GM12872 (cell line): ENCODE results near the gene EFCAB14.

Experiments
- TF ChIP-seq, protein P1 (sequence below): IDR thresholded peaks from 3 replicates; pipeline ENCODE4 v1.5.1; 2011; ENCODE audit warnings: low read depth, mild to moderate bottlenecking, low read length, moderate library complexity; ENCODE audit not compliant: insufficient read depth

Gene EFCAB14

DNA sequence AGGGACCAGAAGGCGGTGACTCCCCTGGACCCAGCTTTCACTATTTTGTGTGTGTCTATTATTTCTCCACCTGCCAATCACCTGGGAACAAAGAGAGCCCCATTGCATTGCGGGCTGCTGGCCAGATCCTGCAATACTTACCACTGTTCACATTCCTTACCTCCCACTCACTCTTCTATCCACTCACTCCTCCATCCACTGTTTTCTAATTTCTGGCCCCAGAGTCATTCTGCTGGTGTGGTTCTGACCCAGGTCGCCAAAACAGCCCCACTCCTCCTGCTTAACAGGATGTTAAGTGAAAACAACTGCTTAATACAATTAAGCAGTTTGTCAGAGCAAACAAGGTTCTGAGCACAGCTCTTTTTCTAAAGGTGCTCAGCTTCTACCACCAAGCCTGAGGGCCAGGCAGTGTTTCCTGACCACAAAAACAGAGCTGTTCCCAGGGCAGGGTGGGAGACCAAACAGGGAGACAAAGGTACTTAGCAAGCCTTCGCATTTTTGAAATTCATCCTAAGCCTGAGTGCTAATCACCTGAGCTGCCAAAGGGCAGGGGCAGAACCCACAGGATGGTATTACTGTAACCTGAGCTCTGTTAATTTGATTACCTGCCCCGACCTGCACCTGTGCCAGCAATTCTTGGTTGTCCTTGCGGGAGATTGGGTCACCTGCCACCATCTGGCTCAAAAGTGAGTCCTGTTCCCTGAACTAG lies 38.5 kb upstream of the EFCAB14 start:
- TF ChIP-seq, protein P1, sequence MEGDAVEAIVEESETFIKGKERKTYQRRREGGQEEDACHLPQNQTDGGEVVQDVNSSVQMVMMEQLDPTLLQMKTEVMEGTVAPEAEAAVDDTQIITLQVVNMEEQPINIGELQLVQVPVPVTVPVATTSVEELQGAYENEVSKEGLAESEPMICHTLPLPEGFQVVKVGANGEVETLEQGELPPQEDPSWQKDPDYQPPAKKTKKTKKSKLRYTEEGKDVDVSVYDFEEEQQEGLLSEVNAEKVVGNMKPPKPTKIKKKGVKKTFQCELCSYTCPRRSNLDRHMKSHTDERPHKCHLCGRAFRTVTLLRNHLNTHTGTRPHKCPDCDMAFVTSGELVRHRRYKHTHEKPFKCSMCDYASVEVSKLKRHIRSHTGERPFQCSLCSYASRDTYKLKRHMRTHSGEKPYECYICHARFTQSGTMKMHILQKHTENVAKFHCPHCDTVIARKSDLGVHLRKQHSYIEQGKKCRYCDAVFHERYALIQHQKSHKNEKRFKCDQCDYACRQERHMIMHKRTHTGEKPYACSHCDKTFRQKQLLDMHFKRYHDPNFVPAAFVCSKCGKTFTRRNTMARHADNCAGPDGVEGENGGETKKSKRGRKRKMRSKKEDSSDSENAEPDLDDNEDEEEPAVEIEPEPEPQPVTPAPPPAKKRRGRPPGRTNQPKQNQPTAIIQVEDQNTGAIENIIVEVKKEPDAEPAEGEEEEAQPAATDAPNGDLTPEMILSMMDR = no peak

DNA sequence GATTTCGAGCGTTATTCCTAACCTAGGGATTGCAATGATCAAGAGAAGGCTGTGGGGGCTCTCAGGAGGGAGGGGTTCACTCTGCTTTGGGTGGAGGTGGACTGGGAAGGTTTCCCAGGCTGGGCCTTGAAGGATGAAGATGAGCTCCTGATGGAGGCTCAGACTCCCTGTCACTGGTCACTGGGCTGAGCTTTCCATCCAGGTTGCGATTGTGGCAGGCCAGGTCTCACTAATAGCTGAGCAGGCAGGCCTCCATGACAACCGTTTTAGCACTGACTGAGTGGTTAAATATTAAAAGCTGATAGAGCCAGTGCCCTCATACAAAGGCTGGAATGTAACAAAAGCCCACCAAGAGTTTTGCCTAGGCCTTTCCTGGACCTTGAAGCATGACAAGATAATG lies 36.2 kb upstream of the EFCAB14 start:
- TF ChIP-seq, protein P1 = no peak

DNA sequence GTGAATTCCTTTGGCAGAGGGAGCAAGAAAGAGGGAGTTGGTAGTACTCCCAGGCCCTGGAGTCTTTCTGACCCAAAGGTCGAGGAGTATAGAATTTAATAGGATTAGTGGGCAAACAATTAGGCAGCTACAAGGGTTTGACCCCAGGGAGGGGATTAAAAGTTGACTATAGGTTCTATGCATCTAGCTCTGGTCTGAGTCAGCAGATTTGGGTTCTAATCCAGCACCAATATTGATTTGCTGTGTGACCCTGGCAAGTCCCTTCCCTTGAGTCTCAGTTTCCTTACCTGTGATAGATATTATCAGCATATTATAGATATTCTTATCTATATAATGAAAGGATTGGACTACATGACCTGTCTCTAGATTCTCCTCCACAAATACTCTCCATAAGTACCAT lies 35.1 kb upstream of the EFCAB14 start:
- TF ChIP-seq, protein P1 = no peak

DNA sequence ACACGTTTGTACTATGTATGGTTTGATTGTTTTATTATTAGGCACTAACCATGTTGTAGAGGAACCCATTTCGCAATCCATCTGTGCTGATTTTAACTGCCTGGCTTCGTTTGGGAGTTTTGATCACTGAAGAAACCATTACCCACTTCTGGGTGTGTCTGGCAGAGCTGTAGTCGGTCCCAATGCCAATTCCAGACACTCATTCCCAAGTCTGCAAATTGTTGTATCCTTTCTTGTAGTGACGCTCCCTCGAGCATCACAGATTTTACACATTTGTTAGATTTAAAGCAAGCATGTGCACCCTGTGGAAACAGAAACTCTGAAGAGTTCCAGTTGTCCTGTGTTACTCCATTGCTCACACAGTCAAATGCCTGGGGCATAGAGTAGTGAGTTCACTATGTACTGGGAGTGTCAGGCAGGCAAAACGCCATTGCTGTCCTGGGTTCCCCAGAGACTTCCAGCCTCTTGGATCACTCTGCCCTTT lies 31.0 kb upstream of the EFCAB14 start:
- TF ChIP-seq, protein P1 = no peak

DNA sequence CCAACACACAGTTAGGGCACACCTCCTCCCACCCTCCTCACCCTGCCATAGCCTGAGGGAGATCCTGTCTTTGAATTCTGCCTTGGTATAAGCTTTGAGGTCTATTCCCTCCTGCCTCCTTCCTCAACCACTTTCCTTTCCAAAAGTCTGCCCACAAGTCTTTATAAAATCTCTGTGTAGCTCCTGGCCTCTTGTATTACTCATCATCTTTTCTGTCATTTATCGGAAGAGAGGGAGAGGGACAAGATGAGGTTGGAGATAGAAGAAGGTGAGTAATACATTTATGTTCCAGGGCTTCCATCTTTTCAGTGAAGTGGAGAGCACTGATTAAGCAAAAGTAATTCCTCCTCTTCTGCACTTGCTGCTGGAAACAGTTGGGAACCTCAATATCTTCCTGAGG lies 30.5 kb upstream of the EFCAB14 start:
- TF ChIP-seq, protein P1 = no peak

DNA sequence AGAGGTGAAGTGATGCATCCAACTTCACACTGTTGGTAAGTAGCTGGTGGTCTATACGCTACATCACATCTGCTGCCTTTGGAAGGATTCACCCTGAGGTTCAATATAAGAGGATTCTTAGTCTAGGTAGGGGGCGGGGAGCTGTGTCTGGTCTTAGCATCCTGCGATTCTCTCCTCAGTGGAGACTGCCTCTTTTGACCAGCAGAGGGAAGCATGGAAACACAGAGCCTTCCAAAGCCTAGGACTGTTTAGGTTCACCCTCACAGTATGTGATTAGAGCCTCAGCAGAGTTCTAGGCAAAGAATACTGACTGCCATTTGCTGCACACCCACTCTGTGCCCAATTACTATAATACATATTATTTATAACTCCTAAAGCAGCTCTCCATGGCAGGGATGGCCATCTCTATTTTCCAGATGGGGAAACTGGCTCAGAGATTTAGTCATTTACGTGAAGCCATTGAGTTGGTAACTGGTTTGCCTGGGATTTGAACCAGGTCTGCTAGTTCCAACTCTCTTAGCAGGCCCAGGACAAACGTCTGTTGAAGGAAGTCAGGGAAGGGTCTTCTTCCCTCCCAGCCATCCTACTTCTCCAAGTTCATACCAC lies 28.9 kb upstream of the EFCAB14 start:
- TF ChIP-seq, protein P1 = peak; percentile 53; the same call in 2 of the 3 replicates

DNA sequence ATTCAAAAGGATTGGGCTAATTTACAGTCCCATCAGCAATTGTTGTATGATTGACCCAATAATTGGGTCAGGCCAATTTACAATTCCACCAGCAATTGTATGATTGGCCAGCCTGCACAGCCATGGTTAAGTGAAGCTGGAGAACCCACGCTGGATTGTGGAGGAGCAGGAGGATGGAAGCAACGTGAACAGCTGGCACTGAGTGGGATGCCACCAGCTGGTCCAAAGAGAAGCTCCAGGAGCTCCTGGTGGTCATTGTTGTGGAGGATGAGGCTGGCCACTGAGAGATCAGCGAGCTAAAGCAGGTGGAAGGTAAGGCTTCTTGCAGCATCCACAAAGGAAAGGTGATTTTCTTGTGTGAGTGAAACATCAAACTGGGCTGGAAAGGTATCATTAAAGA lies 23.2 kb upstream of the EFCAB14 start:
- TF ChIP-seq, protein P1 = no peak
